Measurements from ENCODE around the gene AFAP1L1.

- TF ChIP-seq FOXA1 (IDR thresholded peaks at IDR 0.05) (no peak), SUZ12 (IDR thresholded peaks at IDR 0.05) (no peak), ELF4 (IDR thresholded peaks at IDR 0.05) (no peak), SP1 (IDR thresholded peaks at IDR 0.05) (no peak), FOXM1 (IDR thresholded peaks at IDR 0.05; ENCODE audit: borderline replicate concordance) (no peak), TARDBP (IDR thresholded peaks at IDR 0.05) (no peak), BHLHE40 (IDR thresholded peaks at IDR 0.05; ENCODE audit: borderline replicate concordance) (no peak), HDGF (IDR thresholded peaks at IDR 0.05; ENCODE audit: borderline replicate concordance) (no peak), ARNT (IDR thresholded peaks at IDR 0.05) (no peak)
- TF ChIP-seq, protein P1, sequence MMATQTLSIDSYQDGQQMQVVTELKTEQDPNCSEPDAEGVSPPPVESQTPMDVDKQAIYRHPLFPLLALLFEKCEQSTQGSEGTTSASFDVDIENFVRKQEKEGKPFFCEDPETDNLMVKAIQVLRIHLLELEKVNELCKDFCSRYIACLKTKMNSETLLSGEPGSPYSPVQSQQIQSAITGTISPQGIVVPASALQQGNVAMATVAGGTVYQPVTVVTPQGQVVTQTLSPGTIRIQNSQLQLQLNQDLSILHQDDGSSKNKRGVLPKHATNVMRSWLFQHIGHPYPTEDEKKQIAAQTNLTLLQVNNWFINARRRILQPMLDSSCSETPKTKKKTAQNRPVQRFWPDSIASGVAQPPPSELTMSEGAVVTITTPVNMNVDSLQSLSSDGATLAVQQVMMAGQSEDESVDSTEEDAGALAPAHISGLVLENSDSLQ (IDR thresholded peaks at IDR 0.05), result no peak
These were observed 17.2 kb upstream of the AFAP1L1 start for GRCh38 chr5:149254506-149254905.
